ENCODE data around the gene ADAM15. TPM values are rescaled to one million over a fixed set of nuclear protein-coding genes. Genes with fewer than 3 reads are reported as not detected.

ADAM15 gene
- total RNA-seq, 4 donors from 2014 or later: 232 to 289 (median 279) TPM

DNA sequence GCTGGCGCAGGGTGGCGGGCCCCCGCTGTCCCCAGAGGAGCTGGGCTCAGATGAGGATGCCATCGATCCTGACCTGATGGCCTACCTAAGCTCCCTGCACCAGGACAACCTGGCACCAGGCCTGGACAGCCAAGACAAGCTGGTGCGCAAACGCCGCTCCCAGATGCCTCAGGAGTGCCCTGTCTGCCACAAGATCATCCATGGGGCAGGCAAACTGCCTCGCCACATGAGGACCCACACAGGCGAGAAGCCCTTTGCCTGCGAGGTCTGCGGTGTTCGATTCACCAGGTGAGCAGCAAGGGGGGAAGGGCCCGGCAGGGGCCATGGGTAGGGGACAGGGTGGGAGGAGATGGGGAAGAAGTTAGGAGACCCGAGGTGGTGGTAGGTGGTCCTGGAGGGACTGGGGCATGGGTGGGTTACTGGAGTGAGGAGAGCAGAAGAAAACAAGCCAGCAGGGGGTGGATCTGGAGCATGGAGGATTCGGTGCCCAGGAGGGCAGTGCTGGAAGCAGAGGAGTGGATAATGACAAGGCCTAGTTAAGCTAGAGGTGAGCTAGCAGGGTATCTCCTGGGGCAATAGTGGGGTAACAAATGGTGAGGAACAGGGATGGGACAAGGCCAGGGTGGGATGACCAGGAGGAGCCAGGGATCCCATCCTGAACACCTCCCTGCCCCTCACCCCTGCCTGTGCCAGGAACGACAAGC is 35.4 kb upstream of the ADAM15 start:
- no peak overlapping the region for H3K4me3 ChIP-seq (ENCODE audit: low read depth, poor library complexity, severe bottlenecking)
- 50 to 56% methylated on average over 9 to 14 of the region's 16 CpGs for WGBS, 2 donors
- intact Hi-C loops (cut with DNase I; ENCODE audit: low total_unique reads): loop anchor here (10.0 kb wide), 1 partner anchor 51 kb away; the partner anchor contains the start of gene PYGO2
- DNase-seq (ENCODE audit: low spot score in 2 of 2): peak in 1 of 2 donors; percentile 87
- no peak for TF ChIP-seq POLR2A (IDR thresholded peaks at IDR 0.05)
- no peak for TF ChIP-seq CTCF (IDR thresholded peaks at IDR 0.05)

DNA sequence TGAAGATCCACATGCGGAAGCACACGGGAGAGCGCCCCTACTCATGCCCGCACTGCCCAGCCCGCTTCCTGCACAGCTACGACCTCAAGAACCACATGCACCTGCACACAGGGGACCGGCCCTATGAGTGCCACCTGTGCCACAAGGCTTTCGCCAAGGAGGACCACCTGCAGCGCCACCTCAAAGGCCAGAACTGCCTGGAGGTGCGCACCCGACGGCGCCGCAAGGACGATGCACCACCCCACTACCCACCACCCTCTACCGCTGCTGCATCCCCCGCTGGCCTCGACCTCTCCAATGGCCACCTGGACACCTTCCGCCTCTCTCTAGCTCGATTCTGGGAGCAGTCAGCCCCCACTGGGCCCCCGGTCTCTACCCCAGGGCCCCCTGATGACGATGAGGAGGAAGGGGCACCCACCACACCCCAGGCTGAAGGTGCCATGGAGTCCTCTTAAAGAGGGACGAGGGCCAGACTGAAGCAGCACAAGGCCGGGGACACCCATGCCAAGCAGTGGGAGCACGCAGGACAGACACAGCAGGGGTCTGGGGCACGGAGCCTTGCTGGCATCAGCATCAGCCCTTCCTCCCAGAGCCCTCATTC is 34.8 kb upstream of the ADAM15 start:
- 53 to 67% methylated on average over 21 to 26 of the region's 26 CpGs for WGBS, 2 donors
- no peak overlapping the region for H3K4me3 ChIP-seq (ENCODE audit: low read depth, poor library complexity, severe bottlenecking)
- peak in 1 of 2 donors; percentile 87 for DNase-seq (ENCODE audit: low spot score in 2 of 2)
- no peak for TF ChIP-seq CTCF (IDR thresholded peaks at IDR 0.05)
- no peak for TF ChIP-seq POLR2A (IDR thresholded peaks at IDR 0.05)
- intact Hi-C loops (cut with DNase I; ENCODE audit: low total_unique reads): loop anchor here (10.0 kb wide), 1 partner anchor 52 kb away; the partner anchor contains the start of gene PYGO2

- no peak overlapping the region for H3K4me3 ChIP-seq (ENCODE audit: low read depth, poor library complexity, severe bottlenecking)
- no peak for TF ChIP-seq POLR2A (IDR thresholded peaks at IDR 0.05)
- TF ChIP-seq CTCF (IDR thresholded peaks at IDR 0.05): peak in 1 of 3 donors; percentile 98
- intact Hi-C loops (cut with DNase I; ENCODE audit: low total_unique reads): loop anchor here (10.0 kb wide), 1 partner anchor 52 kb away; the partner anchor contains the start of gene PYGO2
- peak; percentile 89 to 98 for DNase-seq (ENCODE audit: low spot score in 2 of 2)
- 2 to 3% methylated on average over 23 to 47 of the region's 49 CpGs for WGBS, 2 donors
Observed at GRCh38 chr1:155017041-155017945, 33.8 kb upstream of the ADAM15 start.

GRCh38 chr1:155017946-155018316 is 33.2 kb upstream of the ADAM15 start:
- TF ChIP-seq POLR2A (IDR thresholded peaks at IDR 0.05): no peak
- no peak for TF ChIP-seq CTCF (IDR thresholded peaks at IDR 0.05)
- 25 to 30% methylated on average over 6 of the region's 6 CpGs for WGBS, 2 donors
- intact Hi-C loops (cut with DNase I; ENCODE audit: low total_unique reads): loop anchor here (10.0 kb wide), 1 partner anchor 53 kb away; the partner anchor contains the start of gene PYGO2

DNA sequence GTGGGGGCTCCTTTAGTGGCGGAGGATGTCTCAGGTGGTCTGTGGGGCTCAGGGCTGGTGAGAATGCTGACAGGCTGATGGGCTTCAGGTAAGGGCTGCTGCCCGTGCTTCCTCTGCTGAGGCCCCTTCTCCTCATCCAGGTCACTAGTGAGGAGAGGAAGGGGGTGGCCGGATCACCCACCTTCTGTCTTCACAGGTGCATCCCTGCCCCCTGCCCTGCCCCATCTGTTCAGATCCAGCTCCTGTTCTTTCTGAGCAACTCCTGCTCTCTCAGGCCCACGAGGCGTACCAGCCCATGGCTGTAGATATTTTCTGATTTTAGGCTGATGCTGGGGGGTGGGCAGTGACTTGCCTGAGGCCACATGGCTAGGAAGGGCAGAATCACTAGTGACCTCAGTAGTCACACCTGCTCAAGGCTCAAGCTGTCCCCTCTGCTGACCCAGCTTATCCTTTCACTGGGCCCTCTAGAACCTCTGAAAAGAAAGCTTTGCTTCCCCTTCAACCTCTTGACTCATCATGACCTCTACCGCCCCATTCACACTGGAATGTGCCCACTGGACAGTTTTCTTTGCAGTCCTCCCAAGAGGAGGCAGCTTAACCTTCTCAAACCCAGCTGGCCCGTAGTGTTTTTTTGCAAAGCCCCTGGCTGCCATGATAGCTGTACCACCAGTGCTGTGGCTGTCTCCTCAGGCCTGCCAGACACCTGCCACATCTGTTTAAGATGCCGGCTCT is 32.3 kb upstream of the ADAM15 start:
- DNase-seq (ENCODE audit: low spot score in 2 of 2): no peak
- no peak for TF ChIP-seq CTCF (IDR thresholded peaks at IDR 0.05)
- no peak for TF ChIP-seq POLR2A (IDR thresholded peaks at IDR 0.05)
- H3K4me3 ChIP-seq (ENCODE audit: low read depth, poor library complexity, severe bottlenecking): no peak overlapping the region
- WGBS, 2 donors: 70 to 82% methylated on average over 8 of the region's 8 CpGs
- intact Hi-C loops (cut with DNase I; ENCODE audit: low total_unique reads): loop anchor here (10.0 kb wide), 1 partner anchor 54 kb away; the partner anchor contains the start of gene PYGO2

More at GRCh38 chr1:155017946-155018316, 33.2 kb upstream of the ADAM15 start:
- no peak overlapping the region for H3K4me3 ChIP-seq (ENCODE audit: low read depth, poor library complexity, severe bottlenecking)
- DNase-seq (ENCODE audit: low spot score in 2 of 2): no peak

Measured in lower leg skin (tissue), 4 donors.